ENCODE results near the gene ORM1. TPM values are rescaled to one million over a fixed set of nuclear protein-coding genes. Genes with fewer than 3 reads are reported as not detected.

Gene ORM1
- total RNA-seq, 1 experiment from 2014 or later = not detected

GRCh38 chr9:114290561-114290986 lies 32.3 kb upstream of the ORM1 start:
- Histone ChIP-seq H3K9ac (ENCODE audit: low read length) (no peak overlapping the region), H3K27me3 (ENCODE audit: low read length) (no peaks in the 10 kb centered on the region), H3K79me2 (ENCODE audit: low read length) (no peaks in the 10 kb centered on the region), H3K9me2 (replicated peaks; ENCODE audit: insufficient read depth, low read length) (no peaks in the 10 kb centered on the region), H3K27ac (ENCODE audit: low read length) (no peak overlapping the region), H3K36me3 (ENCODE audit: insufficient read depth, low read length) (no peaks in the 10 kb centered on the region), H4K20me1 (ENCODE audit: insufficient read depth, low read depth, low read length) (no peaks in the 10 kb centered on the region), H3K4me3 (ENCODE audit: low read length) (no peak overlapping the region), H3K9me3 (ENCODE audit: low read length) (peaks cover 8% of the 10 kb centered on the region; the same call in 1 of the 2 replicates), H2AFZ (ENCODE audit: low read length) (no peak overlapping the region), H3K4me1 (ENCODE audit: low read length) (no peaks in the 10 kb centered on the region), H3K4me2 (ENCODE audit: low read depth, low read length, poor library complexity, severe bottlenecking) (no peak overlapping the region)
- DNase-seq = no peak

GRCh38 chr9:114291064-114291474 lies 31.8 kb upstream of the ORM1 start:
- H3K4me2 ChIP-seq (ENCODE audit: low read depth, low read length, poor library complexity, severe bottlenecking) = no peak overlapping the region
- no peak overlapping the region for H3K4me3 ChIP-seq (ENCODE audit: low read length)
- peaks cover 8% of the 10 kb centered on the region; the same call in 1 of the 2 replicates for H3K9me3 ChIP-seq (ENCODE audit: low read length)
- no peaks in the 10 kb centered on the region for H3K4me1 ChIP-seq (ENCODE audit: low read length)
- no peaks in the 10 kb centered on the region for H3K27me3 ChIP-seq (ENCODE audit: low read length)
- no peak overlapping the region for H3K9ac ChIP-seq (ENCODE audit: low read length)
- H3K27ac ChIP-seq (ENCODE audit: low read length) = no peak overlapping the region
- no peaks in the 10 kb centered on the region for H4K20me1 ChIP-seq (ENCODE audit: insufficient read depth, low read depth, low read length)
- H3K79me2 ChIP-seq (ENCODE audit: low read length) = no peaks in the 10 kb centered on the region
- H3K36me3 ChIP-seq (ENCODE audit: insufficient read depth, low read length) = no peaks in the 10 kb centered on the region
- peak; percentile 88 for DNase-seq
- no peak overlapping the region for H2AFZ ChIP-seq (ENCODE audit: low read length)
- H3K9me2 ChIP-seq (replicated peaks; ENCODE audit: insufficient read depth, low read length) = no peaks in the 10 kb centered on the region

- no peak for DNase-seq
- Histone ChIP-seq H3K4me3 (ENCODE audit: low read length) (no peak overlapping the region), H3K36me3 (ENCODE audit: insufficient read depth, low read length) (no peaks in the 10 kb centered on the region), H2AFZ (ENCODE audit: low read length) (no peak overlapping the region), H3K27me3 (ENCODE audit: low read length) (no peaks in the 10 kb centered on the region), H3K79me2 (ENCODE audit: low read length) (no peaks in the 10 kb centered on the region), H3K27ac (ENCODE audit: low read length) (no peak overlapping the region), H3K4me2 (ENCODE audit: low read depth, low read length, poor library complexity, severe bottlenecking) (no peak overlapping the region), H4K20me1 (ENCODE audit: insufficient read depth, low read depth, low read length) (no peaks in the 10 kb centered on the region), H3K4me1 (ENCODE audit: low read length) (no peaks in the 10 kb centered on the region), H3K9me3 (ENCODE audit: low read length) (peaks cover 12% of the 10 kb centered on the region; the same call in 1 of the 2 replicates), H3K9me2 (replicated peaks; ENCODE audit: insufficient read depth, low read length) (no peaks in the 10 kb centered on the region), H3K9ac (ENCODE audit: low read length) (no peak overlapping the region)
Measured at GRCh38 chr9:114291886-114292590, 30.9 kb upstream of the ORM1 start.

- Histone ChIP-seq H3K36me3 (ENCODE audit: insufficient read depth, low read length) (no peaks in the 10 kb centered on the region), H3K4me2 (ENCODE audit: low read depth, low read length, poor library complexity, severe bottlenecking) (no peak overlapping the region), H3K9me3 (ENCODE audit: low read length) (peaks cover 12% of the 10 kb centered on the region; the same call in 1 of the 2 replicates), H3K27ac (ENCODE audit: low read length) (no peak overlapping the region), H2AFZ (ENCODE audit: low read length) (no peak overlapping the region), H3K9me2 (replicated peaks; ENCODE audit: insufficient read depth, low read length) (no peaks in the 10 kb centered on the region), H4K20me1 (ENCODE audit: insufficient read depth, low read depth, low read length) (no peaks in the 10 kb centered on the region), H3K79me2 (ENCODE audit: low read length) (no peaks in the 10 kb centered on the region), H3K4me3 (ENCODE audit: low read length) (no peak overlapping the region), H3K27me3 (ENCODE audit: low read length) (no peaks in the 10 kb centered on the region), H3K4me1 (ENCODE audit: low read length) (no peaks in the 10 kb centered on the region), H3K9ac (ENCODE audit: low read length) (no peak overlapping the region)
- DNase-seq = no peak
Measured at GRCh38 chr9:114294664-114295063, 28.2 kb upstream of the ORM1 start.

- DNase-seq = no peak
Measured at GRCh38 chr9:114296338-114296737, 26.6 kb upstream of the ORM1 start.

GRCh38 chr9:114299286-114300152 lies 23.4 kb upstream of the ORM1 start:
- no peaks in the 10 kb centered on the region for H4K20me1 ChIP-seq (ENCODE audit: insufficient read depth, low read depth, low read length)
- H3K4me3 ChIP-seq (ENCODE audit: low read length) = no peak overlapping the region
- H3K9ac ChIP-seq (ENCODE audit: low read length) = no peak overlapping the region
- no peak overlapping the region for H3K27ac ChIP-seq (ENCODE audit: low read length)
- no peak overlapping the region for H3K4me2 ChIP-seq (ENCODE audit: low read depth, low read length, poor library complexity, severe bottlenecking)
- peaks cover 11% of the 10 kb centered on the region; the same call in 1 of the 2 replicates for H3K9me3 ChIP-seq (ENCODE audit: low read length)
- H3K27me3 ChIP-seq (ENCODE audit: low read length) = no peaks in the 10 kb centered on the region
- H3K79me2 ChIP-seq (ENCODE audit: low read length) = no peaks in the 10 kb centered on the region
- no peak overlapping the region for H2AFZ ChIP-seq (ENCODE audit: low read length)
- H3K36me3 ChIP-seq (ENCODE audit: insufficient read depth, low read length) = no peaks in the 10 kb centered on the region
- no peaks in the 10 kb centered on the region for H3K4me1 ChIP-seq (ENCODE audit: low read length)
- DNase-seq = no peak
- H3K9me2 ChIP-seq (replicated peaks; ENCODE audit: insufficient read depth, low read length) = no peaks in the 10 kb centered on the region

More at GRCh38 chr9:114296338-114296737, 26.6 kb upstream of the ORM1 start:
- no peaks in the 10 kb centered on the region for H3K4me1 ChIP-seq (ENCODE audit: low read length)
- no peaks in the 10 kb centered on the region for H3K27me3 ChIP-seq (ENCODE audit: low read length)
- no peaks in the 10 kb centered on the region for H4K20me1 ChIP-seq (ENCODE audit: insufficient read depth, low read depth, low read length)
- H3K9me2 ChIP-seq (replicated peaks; ENCODE audit: insufficient read depth, low read length) = no peaks in the 10 kb centered on the region
- peaks cover 12% of the 10 kb centered on the region; the same call in 1 of the 2 replicates for H3K9me3 ChIP-seq (ENCODE audit: low read length)
- H3K27ac ChIP-seq (ENCODE audit: low read length) = no peak overlapping the region
- no peak overlapping the region for H3K9ac ChIP-seq (ENCODE audit: low read length)
- H2AFZ ChIP-seq (ENCODE audit: low read length) = no peak overlapping the region
- H3K4me3 ChIP-seq (ENCODE audit: low read length) = no peak overlapping the region
- H3K4me2 ChIP-seq (ENCODE audit: low read depth, low read length, poor library complexity, severe bottlenecking) = no peak overlapping the region
- H3K36me3 ChIP-seq (ENCODE audit: insufficient read depth, low read length) = no peaks in the 10 kb centered on the region
- H3K79me2 ChIP-seq (ENCODE audit: low read length) = no peaks in the 10 kb centered on the region

GRCh38 chr9:114300153-114300845 lies 22.6 kb upstream of the ORM1 start:
- DNase-seq = no peak
- Histone ChIP-seq H3K27me3 (ENCODE audit: low read length) (no peaks in the 10 kb centered on the region), H3K27ac (ENCODE audit: low read length) (no peak overlapping the region), H3K79me2 (ENCODE audit: low read length) (no peaks in the 10 kb centered on the region), H3K9ac (ENCODE audit: low read length) (no peak overlapping the region), H3K9me3 (ENCODE audit: low read length) (peaks cover 4% of the 10 kb centered on the region; the same call in 1 of the 2 replicates), H3K36me3 (ENCODE audit: insufficient read depth, low read length) (no peaks in the 10 kb centered on the region), H3K4me2 (ENCODE audit: low read depth, low read length, poor library complexity, severe bottlenecking) (no peak overlapping the region), H4K20me1 (ENCODE audit: insufficient read depth, low read depth, low read length) (no peaks in the 10 kb centered on the region), H3K4me1 (ENCODE audit: low read length) (no peaks in the 10 kb centered on the region), H3K9me2 (replicated peaks; ENCODE audit: insufficient read depth, low read length) (no peaks in the 10 kb centered on the region), H3K4me3 (ENCODE audit: low read length) (no peak overlapping the region), H2AFZ (ENCODE audit: low read length) (no peak overlapping the region)
